Measurements from ENCODE around the gene TRUB2.
A peak's percentile ranks its signal among the peaks of the same experiment; 100 is the strongest.

TRUB2 gene

GRCh38 chr9:128361986-128362646 is 39.9 kb upstream of the TRUB2 start:
- Histone ChIP-seq H3K4me3 (ENCODE audit: low read length in 2 of 2) (peak overlapping the region in 1 of 2 donors; percentile 57), H4K8ac (ENCODE audit: low read depth, low read length) (no peak overlapping the region), H3K27me3 (ENCODE audit: control insufficient read depth in 3 of 3, insufficient read depth in 3 of 3, low read depth in 1 of 3, low read length in 3 of 3) (peaks cover 0 to 68% (median 15%) of the 10 kb centered on the region in 3 experiments), H3K36me3 (replicated peaks in 1 of 2; ENCODE audit: control insufficient read depth in 2 of 2, insufficient read depth in 2 of 2, low read length in 2 of 2) (peaks cover 0 to 15% of the 10 kb centered on the region in 2 donors), H3K9ac (ENCODE audit: low read depth, low read length, poor library complexity) (peak overlapping the region; percentile 68), H3K4ac (ENCODE audit: low read length) (no peak overlapping the region), H3K4me1 (ENCODE audit: control insufficient read depth in 2 of 2, insufficient read depth in 1 of 2, low read depth in 1 of 2, low read length in 2 of 2) (peaks cover 11 to 32% of the 10 kb centered on the region in 2 donors), H2BK120ac (ENCODE audit: low read depth, low read length) (no peak overlapping the region), H3K18ac (ENCODE audit: low read length) (peak overlapping the region; percentile 68), H2BK5ac (ENCODE audit: low read length) (no peak overlapping the region), H3K9me3 (replicated peaks in 1 of 2; ENCODE audit: control insufficient read depth in 2 of 2, insufficient read depth in 1 of 2, low read depth in 1 of 2, low read length in 2 of 2) (peaks cover 0 to 3% of the 10 kb centered on the region in 2 donors), H3K79me1 (ENCODE audit: low read depth, low read length) (no peaks in the 10 kb centered on the region), H2AK5ac (ENCODE audit: low read depth, low read length) (peak overlapping the region; percentile 10), H3K4me2 (ENCODE audit: insufficient read depth, low read length, poor library complexity, severe bottlenecking) (peak overlapping the region; percentile 50), H2AFZ (ENCODE audit: low read length) (peak overlapping the region; percentile 70), H2BK15ac (ENCODE audit: low read length) (no peak overlapping the region), H4K91ac (ENCODE audit: low read depth, low read length, poor library complexity) (peak overlapping the region; percentile 69), H3K23ac (ENCODE audit: low read depth, low read length, poor library complexity) (peak overlapping the region; percentile 62), H2BK12ac (ENCODE audit: low read length) (no peak overlapping the region), H3K27ac (replicated peaks; ENCODE audit: low read length) (no peak overlapping the region), H3K14ac (ENCODE audit: low read length) (peak overlapping the region; percentile 83)
- no CpG with 5 or more reads among the region's 20 CpGs for WGBS, 2 donors (ENCODE audit: extremely low coverage in 2 of 2, insufficient read length in 2 of 2, insufficient replicate concordance in 1 of 2)
- peak; percentile 68 for DNase-seq (ENCODE audit: low spot score)

DNA sequence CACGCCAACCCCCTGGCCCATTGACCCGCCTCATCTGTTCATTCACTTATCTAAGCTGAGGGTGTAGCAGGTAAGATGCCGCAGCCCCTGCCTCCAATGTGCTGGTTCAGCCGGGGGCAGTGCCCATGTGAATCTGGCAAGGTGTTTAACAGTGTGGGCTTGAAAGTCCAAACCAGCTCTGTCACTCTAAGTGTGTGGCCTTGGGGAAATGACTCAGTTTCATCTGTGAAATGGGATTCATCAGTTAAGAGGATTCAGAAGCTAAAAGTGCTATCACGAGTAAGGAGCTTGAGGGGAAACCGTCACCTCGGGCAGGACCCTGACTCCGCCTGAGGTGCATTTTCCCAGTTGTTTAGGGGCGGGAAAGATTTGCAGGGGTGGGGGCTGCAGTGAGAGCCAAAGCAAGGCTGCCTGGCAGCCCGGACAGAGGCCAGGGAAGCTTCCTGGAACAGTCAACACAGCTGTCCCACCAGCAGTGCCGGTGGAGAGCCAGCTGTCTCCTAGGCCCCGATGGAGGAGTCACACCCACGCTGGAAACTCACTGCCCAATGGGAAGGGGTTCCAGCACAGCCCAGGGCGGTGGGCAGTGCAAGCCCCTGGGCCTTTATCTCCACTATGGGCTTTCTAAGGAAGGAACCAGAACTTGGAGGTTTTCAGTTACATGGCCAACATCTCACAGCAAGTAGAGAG is 39.2 kb upstream of the TRUB2 start:
- Histone ChIP-seq H3K9ac (ENCODE audit: low read depth, low read length, poor library complexity) (no peak overlapping the region), H2AK5ac (ENCODE audit: low read depth, low read length) (peak overlapping the region; percentile 10), H4K91ac (ENCODE audit: low read depth, low read length, poor library complexity) (peak overlapping the region; percentile 69), H2AFZ (ENCODE audit: low read length) (peak overlapping the region; percentile 70), H3K4me1 (ENCODE audit: control insufficient read depth in 2 of 2, insufficient read depth in 1 of 2, low read depth in 1 of 2, low read length in 2 of 2) (peaks cover 11 to 32% of the 10 kb centered on the region in 2 donors), H3K4me3 (ENCODE audit: low read length in 2 of 2) (no peak overlapping the region), H3K27ac (replicated peaks; ENCODE audit: low read length) (no peak overlapping the region), H2BK15ac (ENCODE audit: low read length) (no peak overlapping the region), H2BK120ac (ENCODE audit: low read depth, low read length) (no peak overlapping the region), H3K23ac (ENCODE audit: low read depth, low read length, poor library complexity) (peak overlapping the region; percentile 62), H3K9me3 (replicated peaks in 1 of 2; ENCODE audit: control insufficient read depth in 2 of 2, insufficient read depth in 1 of 2, low read depth in 1 of 2, low read length in 2 of 2) (peaks cover 0 to 3% of the 10 kb centered on the region in 2 donors), H4K8ac (ENCODE audit: low read depth, low read length) (no peak overlapping the region), H2BK5ac (ENCODE audit: low read length) (no peak overlapping the region), H2BK12ac (ENCODE audit: low read length) (no peak overlapping the region), H3K27me3 (ENCODE audit: control insufficient read depth in 3 of 3, insufficient read depth in 3 of 3, low read depth in 1 of 3, low read length in 3 of 3) (peaks cover 0 to 61% (median 13%) of the 10 kb centered on the region in 3 experiments), H3K4ac (ENCODE audit: low read length) (no peak overlapping the region), H3K14ac (ENCODE audit: low read length) (no peak overlapping the region), H3K18ac (ENCODE audit: low read length) (no peak overlapping the region), H3K79me1 (ENCODE audit: low read depth, low read length) (no peaks in the 10 kb centered on the region), H3K4me2 (ENCODE audit: insufficient read depth, low read length, poor library complexity, severe bottlenecking) (no peak overlapping the region), H3K36me3 (replicated peaks in 1 of 2; ENCODE audit: control insufficient read depth in 2 of 2, insufficient read depth in 2 of 2, low read length in 2 of 2) (peaks cover 0 to 16% of the 10 kb centered on the region in 2 donors)
- no CpG with 5 or more reads among the region's 14 CpGs for WGBS, 2 donors (ENCODE audit: extremely low coverage in 2 of 2, insufficient read length in 2 of 2, insufficient replicate concordance in 1 of 2)
- no peak for DNase-seq (ENCODE audit: low spot score)

GRCh38 chr9:128360826-128361225 is 38.6 kb upstream of the TRUB2 start:
- Histone ChIP-seq H2BK12ac (ENCODE audit: low read length) (no peak overlapping the region), H3K9ac (ENCODE audit: low read depth, low read length, poor library complexity) (no peak overlapping the region), H3K79me1 (ENCODE audit: low read depth, low read length) (no peaks in the 10 kb centered on the region), H2BK5ac (ENCODE audit: low read length) (no peak overlapping the region), H3K36me3 (replicated peaks in 1 of 2; ENCODE audit: control insufficient read depth in 2 of 2, insufficient read depth in 2 of 2, low read length in 2 of 2) (peaks cover under 1 to 22% of the 10 kb centered on the region in 2 donors), H3K23ac (ENCODE audit: low read depth, low read length, poor library complexity) (no peak overlapping the region), H3K4me2 (ENCODE audit: insufficient read depth, low read length, poor library complexity, severe bottlenecking) (no peak overlapping the region), H3K4me1 (ENCODE audit: control insufficient read depth in 2 of 2, insufficient read depth in 1 of 2, low read depth in 1 of 2, low read length in 2 of 2) (peaks cover 11 to 31% of the 10 kb centered on the region in 2 donors), H3K27me3 (ENCODE audit: control insufficient read depth in 3 of 3, insufficient read depth in 3 of 3, low read depth in 1 of 3, low read length in 3 of 3) (peaks cover 0 to 57% (median 12%) of the 10 kb centered on the region in 3 experiments), H2AFZ (ENCODE audit: low read length) (no peak overlapping the region), H4K91ac (ENCODE audit: low read depth, low read length, poor library complexity) (no peak overlapping the region), H3K9me3 (replicated peaks in 1 of 2; ENCODE audit: control insufficient read depth in 2 of 2, insufficient read depth in 1 of 2, low read depth in 1 of 2, low read length in 2 of 2) (peaks cover 0 to 3% of the 10 kb centered on the region in 2 donors), H3K14ac (ENCODE audit: low read length) (no peak overlapping the region), H3K4ac (ENCODE audit: low read length) (no peak overlapping the region), H3K18ac (ENCODE audit: low read length) (no peak overlapping the region), H4K8ac (ENCODE audit: low read depth, low read length) (no peak overlapping the region), H2BK15ac (ENCODE audit: low read length) (no peak overlapping the region), H2AK5ac (ENCODE audit: low read depth, low read length) (no peak overlapping the region), H3K4me3 (ENCODE audit: low read length in 2 of 2) (no peak overlapping the region), H3K27ac (replicated peaks; ENCODE audit: low read length) (no peak overlapping the region), H2BK120ac (ENCODE audit: low read depth, low read length) (no peak overlapping the region)
- no CpG with 5 or more reads among the region's 2 CpGs for WGBS, 2 donors (ENCODE audit: extremely low coverage in 2 of 2, insufficient read length in 2 of 2, insufficient replicate concordance in 1 of 2)
- DNase-seq (ENCODE audit: low spot score) = no peak

DNA sequence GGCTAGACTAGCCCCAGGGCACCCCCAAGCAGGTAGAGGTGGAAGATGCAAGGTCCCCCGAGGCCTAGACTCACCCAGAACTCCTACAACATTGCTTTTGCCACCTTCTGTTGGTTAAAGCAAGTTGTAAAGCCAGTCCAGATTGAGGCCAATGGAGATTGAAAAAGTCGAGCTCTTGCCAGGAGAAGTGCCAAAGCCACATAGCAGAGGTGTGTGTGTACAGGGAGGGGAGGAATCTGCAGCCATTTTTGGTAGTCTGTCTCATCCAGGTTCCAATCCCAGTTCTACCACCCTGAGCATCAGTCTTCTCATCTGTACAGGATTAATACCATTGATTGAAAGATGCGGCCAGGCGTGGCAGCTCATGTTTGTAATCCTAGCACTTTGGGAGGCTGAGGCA is 36.6 kb upstream of the TRUB2 start:
- no peak overlapping the region for H4K8ac ChIP-seq (ENCODE audit: low read depth, low read length)
- no peak overlapping the region for H2AFZ ChIP-seq (ENCODE audit: low read length)
- H2BK12ac ChIP-seq (ENCODE audit: low read length) = no peak overlapping the region
- no peak overlapping the region for H3K18ac ChIP-seq (ENCODE audit: low read length)
- H2BK15ac ChIP-seq (ENCODE audit: low read length) = no peak overlapping the region
- no peak overlapping the region for H3K4me3 ChIP-seq (ENCODE audit: low read length in 2 of 2)
- H2AK5ac ChIP-seq (ENCODE audit: low read depth, low read length) = no peak overlapping the region
- no peak overlapping the region for H4K91ac ChIP-seq (ENCODE audit: low read depth, low read length, poor library complexity)
- no peak overlapping the region for H2BK120ac ChIP-seq (ENCODE audit: low read depth, low read length)
- H3K27me3 ChIP-seq (ENCODE audit: control insufficient read depth in 3 of 3, insufficient read depth in 3 of 3, low read depth in 1 of 3, low read length in 3 of 3) = peaks cover 0 to 49% (median 11%) of the 10 kb centered on the region in 3 experiments
- no peak overlapping the region for H3K27ac ChIP-seq (replicated peaks; ENCODE audit: low read length)
- no peak overlapping the region for H3K4ac ChIP-seq (ENCODE audit: low read length)
- WGBS, 2 donors (ENCODE audit: extremely low coverage in 2 of 2, insufficient read length in 2 of 2, insufficient replicate concordance in 1 of 2) = no CpG with 5 or more reads among the region's 4 CpGs
- no peak overlapping the region for H3K23ac ChIP-seq (ENCODE audit: low read depth, low read length, poor library complexity)
- H3K79me1 ChIP-seq (ENCODE audit: low read depth, low read length) = no peaks in the 10 kb centered on the region
- no peak overlapping the region for H3K9ac ChIP-seq (ENCODE audit: low read depth, low read length, poor library complexity)
- peaks cover 3 to 15% of the 10 kb centered on the region in 2 donors for H3K4me1 ChIP-seq (ENCODE audit: control insufficient read depth in 2 of 2, insufficient read depth in 1 of 2, low read depth in 1 of 2, low read length in 2 of 2)
- no peak overlapping the region for H3K4me2 ChIP-seq (ENCODE audit: insufficient read depth, low read length, poor library complexity, severe bottlenecking)
- H3K9me3 ChIP-seq (replicated peaks in 1 of 2; ENCODE audit: control insufficient read depth in 2 of 2, insufficient read depth in 1 of 2, low read depth in 1 of 2, low read length in 2 of 2) = no peaks in the 10 kb centered on the region
- no peak overlapping the region for H2BK5ac ChIP-seq (ENCODE audit: low read length)
- DNase-seq (ENCODE audit: low spot score) = no peak
- H3K36me3 ChIP-seq (replicated peaks in 1 of 2; ENCODE audit: control insufficient read depth in 2 of 2, insufficient read depth in 2 of 2, low read length in 2 of 2) = peaks cover 2 to 39% of the 10 kb centered on the region in 2 donors
- no peak overlapping the region for H3K14ac ChIP-seq (ENCODE audit: low read length)
